Uterus (tissue), 2 donors: ENCODE results near the gene CRYBB2.

ENCODE experiments used
- CTCF ChIP-seq, 4 experiments: fragments of 200-600 bp in 2 of 4; fragments of 450-650 bp in 2 of 4; sonication (generic) in 2 of 4; IDR thresholded peaks; one replicate each; pipeline ENCODE4 v1.5.1; 2016 to 2019; ENCODE audit warnings: antibody characterized with exemption in 4 of 4, mild to moderate bottlenecking in 2 of 4, moderate library complexity in 1 of 4
- POLR2A ChIP-seq, 2 donors: fragments of 450-650 bp; IDR thresholded peaks; one replicate each; pipeline ENCODE4 v1.6.1; 2016; ENCODE audit warnings: antibody characterized with exemption in 2 of 2, mild to moderate bottlenecking in 1 of 2, moderate library complexity in 1 of 2

DNA sequence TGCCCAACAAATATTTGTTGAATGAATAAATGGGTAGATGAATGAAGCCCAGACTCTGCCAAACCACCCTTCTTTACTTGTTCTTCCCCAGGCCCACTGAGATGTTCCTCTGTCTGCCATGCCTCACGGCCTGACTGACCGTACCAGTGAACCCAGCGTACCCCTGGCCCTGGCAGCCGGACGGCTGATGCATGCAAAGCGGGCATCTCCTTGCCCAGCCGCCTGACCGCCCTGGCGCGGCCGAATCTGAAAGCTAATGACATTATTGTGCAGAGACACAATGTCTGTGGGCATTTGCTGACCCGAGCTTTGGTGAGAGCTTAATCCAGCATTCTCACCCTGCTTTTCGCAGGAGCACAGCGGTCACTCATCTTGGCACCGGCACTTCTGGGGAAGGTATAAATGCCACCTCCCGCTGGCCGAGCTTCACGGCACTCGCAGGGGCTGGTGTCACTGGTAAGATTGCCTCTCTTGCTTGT, at the start of gene CRYBB2:
- TF ChIP-seq CTCF (IDR thresholded peaks at IDR 0.05) = no peak
- no peak for TF ChIP-seq POLR2A (IDR thresholded peaks at IDR 0.05)
